ENCODE results near the gene DHX30.
"Not testable (repeated sequence)": the region's sequence is repeated elsewhere in the genome, so short reads cannot be mapped to it uniquely, and the experiment has no call there.

The DHX30 gene

GRCh38 chr3:47885168-47885567, 82.2 kb downstream of the DHX30 start:
- DNase-seq = no peak

GRCh38 chr3:47887991-47888390, 85.1 kb downstream of the DHX30 start:
- DNase-seq = not testable (repeated sequence)

- DNase-seq = no peak
Measured at GRCh38 chr3:47888986-47889757, 86.2 kb downstream of the DHX30 start.

GRCh38 chr3:47890126-47890827, 87.3 kb downstream of the DHX30 start:
- DNase-seq = no peak

- DNase-seq = no peak
Measured at GRCh38 chr3:47890828-47891612, 88.1 kb downstream of the DHX30 start.

GRCh38 chr3:47891613-47892005, 88.7 kb downstream of the DHX30 start:
- DNase-seq = no peak

GRCh38 chr3:47892286-47893040, 89.5 kb downstream of the DHX30 start:
- DNase-seq = no peak

GRCh38 chr3:47895241-47895640, 92.3 kb downstream of the DHX30 start:
- no peak for DNase-seq

- DNase-seq = no peak
Measured at GRCh38 chr3:47896736-47897135, 93.8 kb downstream of the DHX30 start.

GRCh38 chr3:47897954-47898353, 95.0 kb downstream of the DHX30 start:
- no peak for DNase-seq

- DNase-seq = no peak
Measured at GRCh38 chr3:47899495-47900108, 96.7 kb downstream of the DHX30 start.

All from activated effector memory CD4-positive, alpha-beta T cell treated with Interleukin-2 at 50 U/mL for 16 hours (primary cell).